HCT116 (cell line): ENCODE measurements around the gene MDP1. TPM values are rescaled to one million over a fixed set of nuclear protein-coding genes. Genes with fewer than 3 reads are reported as not detected.

Experiments
- ATAC-seq: fragments of 200-7000 bp; cut with Tn5 transposase; 2 replicates; pipeline ENCODE4 v1.9.1; 2020; ENCODE audit warnings: mild to moderate bottlenecking, moderate library complexity
- BruUV-seq: library from RNA; stranded (reverse); fragments of 400-500 nt; replicated peaks from 2 replicates; lab custom pipeline; 2021; lab: Mats Ljungman, UMichigan
- CTCF ChIA-PET: fragments of 300-600 bp; sonication (Branson Sonifier 250); formaldehyde crosslinking; loops from one replicate; lab custom pipeline; 2021; ENCODE audit warnings: antibody characterized with exemption; lab: Charles Lee
- POLR2A ChIA-PET: fragments of 300-600, 350-600 bp; sonication (Branson Sonifier 250); formaldehyde crosslinking; loops from one replicate; lab custom pipeline; 2021; ENCODE audit warnings: antibody characterized with exemption; lab: Charles Lee
- RAD21 ChIA-PET, 2 experiments: fragments of 300-600 bp; sonication (Branson Sonifier 250); formaldehyde crosslinking; loops; one replicate each; lab custom pipeline; 2023; ENCODE audit warnings: low total read pairs in 2 of 2; ENCODE audit not compliant: uncharacterized antibody in 2 of 2, unreplicated experiment in 2 of 2, low non-redundant PET in 1 of 2; lab: Charles Lee
- DNase-seq: peaks from one replicate; pipeline ENCODE4 v3.0.0-alpha.2; 2010; ENCODE audit warnings: low read depth, low spot score
- H2AFZ ChIP-seq: fragments of 200-600 bp; shearing (Covaris generic), sonication (generic); 2 replicates; pipeline ENCODE4 v1.6.1; 2017; ENCODE audit warnings: low read depth, mixed run types, mixed read lengths, antibody characterized with exemption, low read length; ENCODE audit not compliant: poor library complexity, severe bottlenecking
- H3K27ac ChIP-seq: 2 replicates; pipeline ENCODE4 v1.5.1; 2012; ENCODE audit warnings: low read depth, low read length
- H3K27me3 ChIP-seq: fragments of 200-600 bp; sonication (generic); 2 replicates; pipeline ENCODE4 v1.6.1; 2016; ENCODE audit warnings: mixed run types, low read length, mixed read lengths; ENCODE audit not compliant: insufficient read depth
- H3K36me3 ChIP-seq, 2 experiments: fragments of 200-500 bp in 1 of 2; fragments of 200-600 bp in 1 of 2; sonication (Bioruptor generic) in 1 of 2; sonication (generic) in 1 of 2; 2 replicates each; pipeline versions ENCODE4 v1.5.1 to v1.6.1; 2014 to 2016; ENCODE audit warnings: low read length in 2 of 2, inconsistent platforms in 1 of 2, mixed read lengths in 1 of 2, mixed run types in 1 of 2; ENCODE audit not compliant: insufficient read depth in 2 of 2, control insufficient read depth in 1 of 2
- H3K4me1 ChIP-seq, 2 experiments: fragments of 200-600 bp in 1 of 2; sonication (generic) in 1 of 2; 2 replicates each; pipeline versions ENCODE4 v1.5.1 to v1.6.1; 2012 to 2017; ENCODE audit warnings: low read length in 2 of 2, inconsistent platforms in 1 of 2, mild to moderate bottlenecking in 1 of 2, mixed read lengths in 1 of 2, mixed run types in 1 of 2, moderate library complexity in 1 of 2; ENCODE audit not compliant: insufficient read depth in 2 of 2, control insufficient read depth in 1 of 2
- H3K4me2 ChIP-seq: fragments of 200-600 bp; sonication (generic); 2 replicates; pipeline ENCODE4 v1.6.1; 2017; ENCODE audit warnings: mixed run types, low read length, mixed read lengths
- H3K4me3 ChIP-seq, 2 experiments: fragments of 200-600 bp in 1 of 2; sonication (generic) in 1 of 2; replicated peaks in 1 of 2; 2 replicates each; pipeline ENCODE4 v1.5.1; 2011 to 2016; ENCODE audit warnings: low read length in 2 of 2, control low read depth in 1 of 2, low read depth in 1 of 2, mild to moderate bottlenecking in 1 of 2, mixed read lengths in 1 of 2, mixed run types in 1 of 2
- H3K79me2 ChIP-seq: fragments of 200-600 bp; sonication (generic); 2 replicates; pipeline ENCODE4 v1.6.1; 2017; ENCODE audit warnings: mild to moderate bottlenecking, mixed run types, low read length, moderate library complexity, mixed read lengths; ENCODE audit not compliant: insufficient read depth
- H3K9ac ChIP-seq: fragments of 200-600 bp; sonication (generic); 2 replicates; pipeline ENCODE4 v1.6.1; 2016; ENCODE audit warnings: low read length, mixed read lengths
- H3K9me2 ChIP-seq: fragments of 200-600 bp; sonication (generic), shearing (Covaris generic); 2 replicates; pipeline ENCODE4 v1.6.1; 2017; ENCODE audit warnings: mixed run types, mild to moderate bottlenecking, moderate library complexity; ENCODE audit not compliant: insufficient read depth
- H3K9me3 ChIP-seq, 2 experiments: fragments of 200-500 bp in 1 of 2; fragments of 200-600 bp in 1 of 2; sonication (Bioruptor generic) in 1 of 2; sonication (generic) in 1 of 2; 2 replicates each; pipeline ENCODE4 v1.6.1; 2014 to 2017; ENCODE audit warnings: low read length in 2 of 2, mixed read lengths in 2 of 2, inconsistent platforms in 1 of 2, low read depth in 1 of 2, mild to moderate bottlenecking in 1 of 2, mixed run types in 1 of 2, moderate library complexity in 1 of 2; ENCODE audit not compliant: control insufficient read depth in 1 of 2, insufficient read depth in 1 of 2
- H4K20me1 ChIP-seq: fragments of 200-600 bp; sonication (generic), shearing (Covaris generic); 2 replicates; pipeline ENCODE4 v1.6.1; 2017; ENCODE audit warnings: mixed run types, mild to moderate bottlenecking, moderate library complexity; ENCODE audit not compliant: insufficient read depth
- CBX3 ChIP-seq: IDR thresholded peaks from 2 replicates; pipeline ENCODE4 v1.6.1; 2012; ENCODE audit warnings: low read depth
- CEBPB ChIP-seq: IDR thresholded peaks from 2 replicates; pipeline ENCODE4 v1.6.1; 2012; ENCODE audit warnings: low read depth
- EGR1 ChIP-seq: IDR thresholded peaks from 2 replicates; pipeline ENCODE4 v1.6.1; 2012; ENCODE audit warnings: low read depth
- ELF1 ChIP-seq: IDR thresholded peaks from 2 replicates; pipeline ENCODE4 v1.6.1; 2012; ENCODE audit warnings: low read depth, borderline replicate concordance
- EZH2 ChIP-seq: fragments of 200-600 bp; sonication (generic); IDR thresholded peaks from 2 replicates; pipeline ENCODE4 v1.6.1; 2017; ENCODE audit warnings: antibody characterized with exemption, mixed run types
- EZH2phosphoT487 ChIP-seq: fragments of 200-600 bp; IDR thresholded peaks from 2 replicates; pipeline ENCODE4 v1.6.1; 2018; ENCODE audit warnings: antibody characterized with exemption, borderline replicate concordance
- FOSL1 ChIP-seq: IDR thresholded peaks from 2 replicates; pipeline ENCODE4 v1.6.1; 2012; ENCODE audit warnings: low read depth
- JUND ChIP-seq: IDR thresholded peaks from 2 replicates; pipeline ENCODE4 v1.6.1; 2012
- POLR2AphosphoS5 ChIP-seq: IDR thresholded peaks from 2 replicates; pipeline ENCODE4 v1.6.1; 2011; ENCODE audit warnings: mild to moderate bottlenecking, low read depth, low read length, moderate library complexity
- RAD21 ChIP-seq: IDR thresholded peaks from 2 replicates; pipeline ENCODE4 v1.6.1; 2012; ENCODE audit warnings: low read depth, mild to moderate bottlenecking
- SP1 ChIP-seq: IDR thresholded peaks from 2 replicates; pipeline ENCODE4 v1.6.1; 2012; ENCODE audit warnings: low read depth
- SRF ChIP-seq: IDR thresholded peaks from 2 replicates; pipeline ENCODE4 v1.6.1; 2012; ENCODE audit warnings: low read depth
- TCF7L2 ChIP-seq: IDR thresholded peaks from 2 replicates; pipeline ENCODE4 v1.7.0; 2011; ENCODE audit warnings: borderline replicate concordance, inconsistent platforms; ENCODE audit not compliant: insufficient read depth, insufficient read length; ENCODE audit errors: extremely low read depth
- YY1 ChIP-seq: IDR thresholded peaks from 2 replicates; pipeline ENCODE4 v1.6.1; 2011; ENCODE audit warnings: low read length, low read depth, moderate library complexity, mild to moderate bottlenecking; ENCODE audit not compliant: insufficient replicate concordance; ENCODE audit errors: extremely low read depth
- ZFX ChIP-seq: fragments of 450-650 bp; IDR thresholded peaks from 2 replicates; pipeline ENCODE4 v1.6.1; 2017
- ZNF274 ChIP-seq: fragments of 200-500 bp; sonication (Bioruptor generic); IDR thresholded peaks from 2 replicates; pipeline ENCODE4 v1.6.1; 2014; ENCODE audit warnings: mild to moderate bottlenecking, low read depth, low read length, inconsistent platforms
- intact Hi-C: fragments of 100-400 bp; cut with micrococcal nuclease; formaldehyde crosslinking; loops from 2 replicates; pipeline ENCODE4 v1.10.0; 2022
- total RNA-seq: library from RNA; stranded (reverse); gene quantifications from one replicate; pipeline ENCODE4 v1.2.1, GENCODE V29; 2021; ENCODE audit not compliant: unreplicated experiment
- TF ChIP-seq, protein P1 (sequence below): IDR thresholded peaks from 2 replicates; pipeline ENCODE4 v1.6.1; 2011; ENCODE audit warnings: mild to moderate bottlenecking, low read length, moderate library complexity; ENCODE audit not compliant: insufficient replicate concordance; ENCODE audit errors: extremely low read depth
- TF ChIP-seq, protein P2 (sequence below): IDR thresholded peaks from 2 replicates; pipeline ENCODE4 v1.6.1; 2012; ENCODE audit warnings: low read depth
- TF ChIP-seq, protein P3 (sequence below): IDR thresholded peaks from 2 replicates; pipeline ENCODE4 v1.6.1; 2012
- TF ChIP-seq, protein P4 (sequence below), 3 experiments: fragments of 200-600 bp in 1 of 3; sonication (generic) in 1 of 3; IDR thresholded peaks in 2 of 3; conservative IDR thresholded peaks in 1 of 3; 2 replicates each; pipeline ENCODE4 v1.5.1; 2012 to 2017; ENCODE audit warnings: low read depth in 2 of 3, low read length in 2 of 3, antibody characterized with exemption in 1 of 3, borderline replicate concordance in 1 of 3, control low read depth in 1 of 3, mild to moderate bottlenecking in 1 of 3, mixed read lengths in 1 of 3, mixed run types in 1 of 3, moderate library complexity in 1 of 3; ENCODE audit not compliant: insufficient read depth in 1 of 3

Gene MDP1
- total RNA-seq, 1 experiment from 2014 or later: 15.9 TPM

DNA sequence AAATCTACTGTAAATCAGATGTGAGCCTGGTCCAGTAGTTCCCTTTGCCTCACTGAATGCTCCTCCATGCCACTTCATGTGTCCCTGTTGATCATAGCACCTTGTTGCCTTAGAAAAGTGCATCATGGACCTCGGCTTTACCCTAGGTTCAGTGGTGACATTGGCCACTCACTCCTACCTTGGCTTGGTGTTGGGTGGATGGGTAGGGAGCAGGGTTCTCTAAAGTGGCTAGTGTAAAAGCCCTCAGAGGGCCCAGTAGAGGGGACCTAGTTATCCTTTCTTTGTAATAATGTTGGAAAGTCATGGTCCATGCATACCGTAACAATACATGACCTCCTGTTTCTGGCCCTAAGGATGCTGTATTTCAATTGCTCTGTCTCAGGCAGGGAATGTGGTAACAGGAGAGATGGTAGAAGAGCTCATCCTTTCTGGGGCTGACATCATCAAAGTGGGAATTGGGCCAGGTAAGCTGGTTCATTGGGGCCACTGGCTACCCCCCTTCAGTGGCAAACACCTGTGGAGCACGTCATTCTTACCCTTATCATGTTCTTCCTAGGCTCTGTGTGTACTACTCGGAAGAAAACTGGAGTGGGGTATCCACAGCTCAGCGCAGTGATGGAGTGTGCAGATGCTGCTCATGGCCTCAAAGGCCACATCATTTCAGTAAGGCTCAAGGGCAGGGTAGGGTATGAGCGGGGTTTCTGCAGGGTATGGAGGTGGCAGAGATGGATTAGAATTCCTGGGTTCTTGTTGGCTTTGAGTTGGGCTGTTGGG is 21.0 kb upstream of the MDP1 start:
- intact Hi-C loops: no loop called here
- no peaks in the 10 kb centered on the region for H3K27me3 ChIP-seq
- H2AFZ ChIP-seq: no peak overlapping the region
- H3K79me2 ChIP-seq: peaks cover 48% of the 10 kb centered on the region
- ChIA-PET RAD21 (no interaction called here), POLR2A (no interaction called here), CTCF (no interaction called here)
- DNase-seq (no peak), ATAC-seq (no peak)
- H3K9ac ChIP-seq: no peak overlapping the region
- no peaks in the 10 kb centered on the region for H3K9me3 ChIP-seq
- H3K9me2 ChIP-seq: no peaks in the 10 kb centered on the region
- no peak overlapping the region for H3K27ac ChIP-seq
- BruUV-seq: no TSS peak
- H3K4me2 ChIP-seq: no peak overlapping the region
- peaks cover 11 to 33% of the 10 kb centered on the region in 2 experiments for H3K4me1 ChIP-seq
- peaks cover 45 to 59% of the 10 kb centered on the region in 2 experiments; a peak in 3 of 4 replicates for H3K36me3 ChIP-seq
- H4K20me1 ChIP-seq: no peaks in the 10 kb centered on the region
- TF ChIP-seq EZH2phosphoT487 (no peak), FOSL1 (no peak), YY1 (no peak), POLR2AphosphoS5 (no peak), TCF7L2 (no peak), ZNF274 (no peak), EGR1 (no peak), RAD21 (no peak), CEBPB (no peak), ZFX (no peak), SP1 (no peak), ELF1 (no peak), CBX3 (no peak), SRF (no peak), EZH2 (no peak), JUND (no peak)
- TF ChIP-seq, protein P1, sequence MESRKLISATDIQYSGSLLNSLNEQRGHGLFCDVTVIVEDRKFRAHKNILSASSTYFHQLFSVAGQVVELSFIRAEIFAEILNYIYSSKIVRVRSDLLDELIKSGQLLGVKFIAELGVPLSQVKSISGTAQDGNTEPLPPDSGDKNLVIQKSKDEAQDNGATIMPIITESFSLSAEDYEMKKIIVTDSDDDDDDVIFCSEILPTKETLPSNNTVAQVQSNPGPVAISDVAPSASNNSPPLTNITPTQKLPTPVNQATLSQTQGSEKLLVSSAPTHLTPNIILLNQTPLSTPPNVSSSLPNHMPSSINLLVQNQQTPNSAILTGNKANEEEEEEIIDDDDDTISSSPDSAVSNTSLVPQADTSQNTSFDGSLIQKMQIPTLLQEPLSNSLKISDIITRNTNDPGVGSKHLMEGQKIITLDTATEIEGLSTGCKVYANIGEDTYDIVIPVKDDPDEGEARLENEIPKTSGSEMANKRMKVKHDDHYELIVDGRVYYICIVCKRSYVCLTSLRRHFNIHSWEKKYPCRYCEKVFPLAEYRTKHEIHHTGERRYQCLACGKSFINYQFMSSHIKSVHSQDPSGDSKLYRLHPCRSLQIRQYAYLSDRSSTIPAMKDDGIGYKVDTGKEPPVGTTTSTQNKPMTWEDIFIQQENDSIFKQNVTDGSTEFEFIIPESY: no peak
- TF ChIP-seq, protein P2, sequence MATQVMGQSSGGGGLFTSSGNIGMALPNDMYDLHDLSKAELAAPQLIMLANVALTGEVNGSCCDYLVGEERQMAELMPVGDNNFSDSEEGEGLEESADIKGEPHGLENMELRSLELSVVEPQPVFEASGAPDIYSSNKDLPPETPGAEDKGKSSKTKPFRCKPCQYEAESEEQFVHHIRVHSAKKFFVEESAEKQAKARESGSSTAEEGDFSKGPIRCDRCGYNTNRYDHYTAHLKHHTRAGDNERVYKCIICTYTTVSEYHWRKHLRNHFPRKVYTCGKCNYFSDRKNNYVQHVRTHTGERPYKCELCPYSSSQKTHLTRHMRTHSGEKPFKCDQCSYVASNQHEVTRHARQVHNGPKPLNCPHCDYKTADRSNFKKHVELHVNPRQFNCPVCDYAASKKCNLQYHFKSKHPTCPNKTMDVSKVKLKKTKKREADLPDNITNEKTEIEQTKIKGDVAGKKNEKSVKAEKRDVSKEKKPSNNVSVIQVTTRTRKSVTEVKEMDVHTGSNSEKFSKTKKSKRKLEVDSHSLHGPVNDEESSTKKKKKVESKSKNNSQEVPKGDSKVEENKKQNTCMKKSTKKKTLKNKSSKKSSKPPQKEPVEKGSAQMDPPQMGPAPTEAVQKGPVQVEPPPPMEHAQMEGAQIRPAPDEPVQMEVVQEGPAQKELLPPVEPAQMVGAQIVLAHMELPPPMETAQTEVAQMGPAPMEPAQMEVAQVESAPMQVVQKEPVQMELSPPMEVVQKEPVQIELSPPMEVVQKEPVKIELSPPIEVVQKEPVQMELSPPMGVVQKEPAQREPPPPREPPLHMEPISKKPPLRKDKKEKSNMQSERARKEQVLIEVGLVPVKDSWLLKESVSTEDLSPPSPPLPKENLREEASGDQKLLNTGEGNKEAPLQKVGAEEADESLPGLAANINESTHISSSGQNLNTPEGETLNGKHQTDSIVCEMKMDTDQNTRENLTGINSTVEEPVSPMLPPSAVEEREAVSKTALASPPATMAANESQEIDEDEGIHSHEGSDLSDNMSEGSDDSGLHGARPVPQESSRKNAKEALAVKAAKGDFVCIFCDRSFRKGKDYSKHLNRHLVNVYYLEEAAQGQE: no peak
- TF ChIP-seq, protein P3, sequence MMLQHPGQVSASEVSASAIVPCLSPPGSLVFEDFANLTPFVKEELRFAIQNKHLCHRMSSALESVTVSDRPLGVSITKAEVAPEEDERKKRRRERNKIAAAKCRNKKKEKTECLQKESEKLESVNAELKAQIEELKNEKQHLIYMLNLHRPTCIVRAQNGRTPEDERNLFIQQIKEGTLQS: no peak
- TF ChIP-seq, protein P4, sequence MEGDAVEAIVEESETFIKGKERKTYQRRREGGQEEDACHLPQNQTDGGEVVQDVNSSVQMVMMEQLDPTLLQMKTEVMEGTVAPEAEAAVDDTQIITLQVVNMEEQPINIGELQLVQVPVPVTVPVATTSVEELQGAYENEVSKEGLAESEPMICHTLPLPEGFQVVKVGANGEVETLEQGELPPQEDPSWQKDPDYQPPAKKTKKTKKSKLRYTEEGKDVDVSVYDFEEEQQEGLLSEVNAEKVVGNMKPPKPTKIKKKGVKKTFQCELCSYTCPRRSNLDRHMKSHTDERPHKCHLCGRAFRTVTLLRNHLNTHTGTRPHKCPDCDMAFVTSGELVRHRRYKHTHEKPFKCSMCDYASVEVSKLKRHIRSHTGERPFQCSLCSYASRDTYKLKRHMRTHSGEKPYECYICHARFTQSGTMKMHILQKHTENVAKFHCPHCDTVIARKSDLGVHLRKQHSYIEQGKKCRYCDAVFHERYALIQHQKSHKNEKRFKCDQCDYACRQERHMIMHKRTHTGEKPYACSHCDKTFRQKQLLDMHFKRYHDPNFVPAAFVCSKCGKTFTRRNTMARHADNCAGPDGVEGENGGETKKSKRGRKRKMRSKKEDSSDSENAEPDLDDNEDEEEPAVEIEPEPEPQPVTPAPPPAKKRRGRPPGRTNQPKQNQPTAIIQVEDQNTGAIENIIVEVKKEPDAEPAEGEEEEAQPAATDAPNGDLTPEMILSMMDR (IDR thresholded peaks at IDR 0.05 in 2 of 3, conservative IDR thresholded peaks at IDR 0.05 in 1 of 3; ENCODE audit: borderline replicate concordance in 1 of 3, insufficient read depth in 1 of 3, low read depth in 2 of 3, low read length in 2 of 3): no peak
- H3K4me3 ChIP-seq: no peak overlapping the region
